H9 (cell line): ENCODE results near the gene CALCOCO1. TPM values are rescaled to one million over a fixed set of nuclear protein-coding genes. Genes with fewer than 3 reads are reported as not detected.

ENCODE experiments used
- DNase-seq: peaks from one replicate; pipeline ENCODE4 v3.0.0-alpha.2; 2017
- H2AFZ ChIP-seq: one replicate; pipeline ENCODE4 v1.6.1; 2013; ENCODE audit warnings: mild to moderate bottlenecking, low read length, control low read depth, moderate library complexity
- H2AK5ac ChIP-seq: 2 replicates; pipeline ENCODE4 v1.6.1; 2013; ENCODE audit warnings: low read length, control low read depth, mixed read lengths; ENCODE audit not compliant: insufficient read length
- H2BK120ac ChIP-seq: one replicate; pipeline ENCODE4 v1.6.1; 2013; ENCODE audit warnings: low read depth, mild to moderate bottlenecking, low read length, control low read depth, inconsistent platforms; ENCODE audit not compliant: poor library complexity, severe bottlenecking
- H2BK12ac ChIP-seq: 2 replicates; pipeline ENCODE4 v1.6.1; 2013; ENCODE audit warnings: low read length, control low read depth, mixed read lengths, low read depth; ENCODE audit not compliant: insufficient read length
- H2BK15ac ChIP-seq: 2 replicates; pipeline ENCODE4 v1.6.1; 2013; ENCODE audit warnings: low read depth, low read length, control low read depth
- H2BK20ac ChIP-seq: one replicate; pipeline ENCODE4 v1.6.1; 2013; ENCODE audit warnings: low read depth, mild to moderate bottlenecking, low read length, control low read depth, inconsistent platforms; ENCODE audit not compliant: poor library complexity, severe bottlenecking
- H2BK5ac ChIP-seq: 2 replicates; pipeline ENCODE4 v1.6.1; 2013; ENCODE audit warnings: low read length, control low read depth, mixed read lengths; ENCODE audit not compliant: insufficient read length
- H3K14ac ChIP-seq: 2 replicates; pipeline ENCODE4 v1.6.1; 2013; ENCODE audit warnings: low read length, control low read depth; ENCODE audit not compliant: insufficient read depth
- H3K18ac ChIP-seq: 2 replicates; pipeline ENCODE4 v1.6.1; 2013; ENCODE audit warnings: low read depth, mild to moderate bottlenecking, mixed read lengths, low read length, control low read depth; ENCODE audit not compliant: insufficient read length
- H3K23ac ChIP-seq: 2 replicates; pipeline ENCODE4 v1.6.1; 2013; ENCODE audit warnings: low read length, control low read depth, mixed read lengths, low read depth; ENCODE audit not compliant: insufficient read length
- H3K23me2 ChIP-seq: 2 replicates; pipeline ENCODE4 v1.6.1; 2013; ENCODE audit warnings: low read depth, mild to moderate bottlenecking, mixed read lengths, low read length, control low read depth; ENCODE audit not compliant: insufficient read length, poor library complexity, severe bottlenecking
- H3K27ac ChIP-seq: 2 replicates; pipeline ENCODE4 v1.5.1; 2013; ENCODE audit warnings: low read length, control low read depth, mixed read lengths, low read depth; ENCODE audit not compliant: insufficient read length
- H3K27me3 ChIP-seq: 2 replicates; pipeline ENCODE4 v1.6.1; 2013; ENCODE audit warnings: low read length, control low read depth, inconsistent platforms; ENCODE audit not compliant: insufficient read depth
- H3K4ac ChIP-seq: 2 replicates; pipeline ENCODE4 v1.6.1; 2013; ENCODE audit warnings: low read depth, mild to moderate bottlenecking, control low read depth, inconsistent platforms, low read length, moderate library complexity
- H3K4me1 ChIP-seq: 2 replicates; pipeline ENCODE4 v1.6.1; 2013; ENCODE audit warnings: low read length, control low read depth, inconsistent platforms; ENCODE audit not compliant: insufficient read depth
- H3K4me2 ChIP-seq: 2 replicates; pipeline ENCODE4 v1.6.1; 2013; ENCODE audit warnings: low read length, control low read depth, mixed read lengths; ENCODE audit not compliant: insufficient read length, insufficient read depth
- H3K56ac ChIP-seq: 2 replicates; pipeline ENCODE4 v1.6.1; 2013; ENCODE audit warnings: low read depth, mild to moderate bottlenecking, mixed read lengths, low read length, control low read depth; ENCODE audit not compliant: insufficient read length
- H3K79me1 ChIP-seq: 2 replicates; pipeline ENCODE4 v1.6.1; 2013; ENCODE audit warnings: low read depth, mild to moderate bottlenecking, moderate library complexity, low read length, control low read depth, inconsistent platforms; ENCODE audit not compliant: insufficient read depth, poor library complexity, severe bottlenecking
- H3K79me2 ChIP-seq: 2 replicates; pipeline ENCODE4 v1.6.1; 2013; ENCODE audit warnings: low read length, control low read depth, inconsistent platforms; ENCODE audit not compliant: insufficient read depth
- H3K9ac ChIP-seq: 2 replicates; pipeline ENCODE4 v1.6.1; 2013; ENCODE audit warnings: low read length, control low read depth, mixed read lengths; ENCODE audit not compliant: insufficient read length; ENCODE audit errors: extremely low read depth
- H3K9me3 ChIP-seq: one replicate; pipeline ENCODE4 v1.6.1; 2013; ENCODE audit warnings: low read depth, low read length, inconsistent platforms; ENCODE audit not compliant: control insufficient read depth
- H3T11ph ChIP-seq: one replicate; pipeline ENCODE4 v1.6.1; 2013; ENCODE audit warnings: mild to moderate bottlenecking, low read length, control low read depth, inconsistent platforms
- H4K20me1 ChIP-seq: one replicate; pipeline ENCODE4 v1.6.1; 2013; ENCODE audit not compliant: control insufficient read depth, insufficient read length, insufficient read depth
- H4K5ac ChIP-seq: 2 replicates; pipeline ENCODE4 v1.6.1; 2013; ENCODE audit warnings: low read depth, mild to moderate bottlenecking, mixed read lengths, low read length, control low read depth; ENCODE audit not compliant: insufficient read length
- H4K8ac ChIP-seq: replicated peaks from 2 replicates; pipeline ENCODE4 v1.6.1; 2013; ENCODE audit warnings: low read length, control low read depth, mixed read lengths, low read depth; ENCODE audit not compliant: insufficient read length
- H4K91ac ChIP-seq: 2 replicates; pipeline ENCODE4 v1.6.1; 2013; ENCODE audit warnings: low read depth, mild to moderate bottlenecking, moderate library complexity, mixed read lengths, low read length, control low read depth; ENCODE audit not compliant: insufficient read length
- H3K27ac Mint-ChIP-seq, 3 experiments: 2 replicates in 2 of 3; 3 replicates in 1 of 3; pipeline ENCODE4 v1.8.0; 2020 to 2021; ENCODE audit warnings: mixed read lengths in 3 of 3, mild to moderate bottlenecking in 1 of 3, moderate library complexity in 1 of 3
- H3K27me3 Mint-ChIP-seq: 2 replicates; pipeline ENCODE4 v1.8.0; 2021; ENCODE audit warnings: low read depth, mild to moderate bottlenecking, moderate library complexity, mixed read lengths
- H3K36me3 Mint-ChIP-seq, 3 experiments: 2 replicates in 2 of 3; 3 replicates in 1 of 3; pipeline ENCODE4 v1.8.0; 2020 to 2021; ENCODE audit warnings: low read depth in 3 of 3, mixed read lengths in 3 of 3; ENCODE audit not compliant: insufficient read depth in 1 of 3
- H3K4me1 Mint-ChIP-seq, 2 experiments: 2 replicates each; pipeline ENCODE4 v1.8.0; 2020; ENCODE audit warnings: mixed read lengths in 2 of 2
- H3K4me3 Mint-ChIP-seq, 2 experiments: 2 replicates in 1 of 2; 3 replicates in 1 of 2; pipeline ENCODE4 v1.8.0; 2020 to 2021; ENCODE audit warnings: mild to moderate bottlenecking in 2 of 2, mixed read lengths in 2 of 2, moderate library complexity in 1 of 2
- H3K9me3 Mint-ChIP-seq, 2 experiments: 2 replicates in 1 of 2; 3 replicates in 1 of 2; pipeline ENCODE4 v1.8.0; 2020; ENCODE audit warnings: mild to moderate bottlenecking in 2 of 2, mixed read lengths in 2 of 2, moderate library complexity in 1 of 2
- CTCF ChIP-seq: fragments of 200-600 bp; sonication (generic); conservative IDR thresholded peaks from 3 replicates; pipeline ENCODE4 v1.8.0; 2021; ENCODE audit warnings: antibody characterized with exemption, mild to moderate bottlenecking
- WGBS: extraction: QIAGEN DNeasy Blood & Tissue Kit; methylation state at CpG from one replicate; pipeline ENCODE4 v1.1.7; 2013; ENCODE audit warnings: missing lambda C conversion rate, low lambda C conversion rate, mixed read lengths; ENCODE audit not compliant: insufficient read length; ENCODE audit errors: extremely low coverage; 5-methylcytosine and 5-hydroxymethylcytosine counted together
- total RNA-seq: library from RNA; stranded (reverse); gene quantifications from 2 replicates; pipeline ENCODE4 v1.2.1, GENCODE V29; 2021

Gene CALCOCO1
- total RNA-seq, 1 experiment from 2014 or later = 22.3 TPM

GRCh38 chr12:53696655-53697331, 30.5 kb downstream of the CALCOCO1 start:
- Histone ChIP-seq H3K4ac (no peak overlapping the region), H3K9ac (peak overlapping the region; percentile 36), H3K4me1 (no peaks in the 10 kb centered on the region; the same call in 1 of the 2 replicates), H3K79me1 (no peaks in the 10 kb centered on the region), H3K23me2 (peaks cover 17% of the 10 kb centered on the region), H2BK5ac (no peak overlapping the region), H3K18ac (no peak overlapping the region), H2BK120ac (no peak overlapping the region), H3K56ac (no peak overlapping the region), H2BK20ac (no peak overlapping the region), H4K8ac (no peak overlapping the region), H3K9me3 (no peaks in the 10 kb centered on the region), H3K14ac (no peak overlapping the region), H2AK5ac (no peak overlapping the region), H4K5ac (no peak overlapping the region), H2AFZ (no peak overlapping the region), H4K20me1 (no peaks in the 10 kb centered on the region), H4K91ac (no peak overlapping the region), H3T11ph (no peak overlapping the region), H3K27me3 (peaks cover 4% of the 10 kb centered on the region; the same call in 1 of the 2 replicates), H3K27ac (no peak overlapping the region), H3K4me2 (peak overlapping the region; percentile 49), H2BK15ac (no peak overlapping the region), H2BK12ac (no peak overlapping the region), H3K79me2 (no peaks in the 10 kb centered on the region), H3K23ac (no peak overlapping the region)
- Mint-ChIP-seq H3K27me3 (peaks cover 72% of the 10 kb centered on the region), H3K4me3 (peak overlapping the region; percentile 59 to 75), H3K27ac (peak overlapping the region; percentile 84 to 90 (median 89)), H3K4me1 (peaks cover 31 to 41% of the 10 kb centered on the region in 2 experiments), H3K9me3 (peaks cover 2 to 3% of the 10 kb centered on the region in 2 experiments; a peak in 1 of 5 replicates), H3K36me3 (no peaks in the 10 kb centered on the region)
- no CpG with 5 or more reads among the region's 24 CpGs for whole genome bisulfite sequencing
- no peak for DNase-seq
- TF ChIP-seq CTCF = no peak
